Panc1 (cell line): ENCODE measurements around the gene MYLK3.

Experiments used
- POLR2AphosphoS5 ChIP-seq: IDR thresholded peaks from 2 replicates; pipeline ENCODE4 v1.6.1; 2012; ENCODE audit warnings: mild to moderate bottlenecking, low read depth, low read length, moderate library complexity
- TF ChIP-seq, protein P1 (sequence below), 2 experiments: IDR thresholded peaks; 2 replicates each; pipeline ENCODE4 v1.6.1; 2011 to 2012; ENCODE audit warnings: low read depth in 2 of 2, control low read depth in 1 of 2, low read length in 1 of 2, mild to moderate bottlenecking in 1 of 2, moderate library complexity in 1 of 2; ENCODE audit not compliant: insufficient read depth in 1 of 2
- TF ChIP-seq, protein P2 (sequence below): fragments of 450-650 bp; IDR thresholded peaks from 2 replicates; pipeline ENCODE4 v1.5.1; 2017; ENCODE audit warnings: mild to moderate bottlenecking

DNA sequence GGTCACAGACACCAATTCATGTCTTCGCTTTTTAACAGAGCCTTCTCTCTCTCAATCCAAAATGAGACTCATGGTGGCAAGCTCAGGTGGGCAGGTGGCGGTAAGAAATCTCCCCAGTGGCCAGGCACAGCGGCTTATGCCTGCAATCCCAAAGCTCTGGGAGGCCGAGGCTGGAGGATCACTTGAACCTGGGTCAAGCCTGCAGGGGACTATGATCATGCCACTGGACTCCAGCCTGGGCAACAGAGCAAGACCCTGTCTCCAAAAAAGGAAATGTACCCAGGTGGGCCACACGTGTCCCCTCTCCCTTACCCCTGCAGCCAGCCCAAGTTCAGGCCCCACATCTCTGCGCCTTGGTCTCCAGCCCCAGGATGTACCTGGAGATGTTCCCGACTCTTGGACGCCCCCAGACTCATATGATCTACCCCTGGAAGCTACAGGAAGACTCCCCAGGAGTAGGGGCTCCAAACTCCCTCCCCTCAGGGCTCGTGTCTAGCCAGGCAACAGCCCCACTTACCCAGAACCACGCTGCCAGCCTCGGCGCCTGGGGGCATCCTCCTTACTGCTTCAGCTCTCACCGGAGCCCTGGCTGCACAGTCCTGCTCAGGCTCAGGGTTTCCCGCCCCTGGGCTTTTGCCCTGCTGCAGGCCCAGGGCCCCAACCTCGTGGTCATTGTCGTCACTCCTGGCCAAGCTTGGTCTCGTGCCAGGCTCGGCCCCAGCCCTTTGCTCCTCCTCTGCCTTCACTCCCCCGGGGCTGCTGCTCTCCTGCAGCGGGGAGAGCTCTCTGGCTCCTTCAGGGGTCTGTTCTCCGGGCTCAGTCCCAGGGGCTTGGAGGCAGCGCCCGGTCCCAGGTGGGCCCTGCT, 16.2 kb downstream of the MYLK3 start:
- TF ChIP-seq POLR2AphosphoS5, result no peak
- TF ChIP-seq, protein P1, sequence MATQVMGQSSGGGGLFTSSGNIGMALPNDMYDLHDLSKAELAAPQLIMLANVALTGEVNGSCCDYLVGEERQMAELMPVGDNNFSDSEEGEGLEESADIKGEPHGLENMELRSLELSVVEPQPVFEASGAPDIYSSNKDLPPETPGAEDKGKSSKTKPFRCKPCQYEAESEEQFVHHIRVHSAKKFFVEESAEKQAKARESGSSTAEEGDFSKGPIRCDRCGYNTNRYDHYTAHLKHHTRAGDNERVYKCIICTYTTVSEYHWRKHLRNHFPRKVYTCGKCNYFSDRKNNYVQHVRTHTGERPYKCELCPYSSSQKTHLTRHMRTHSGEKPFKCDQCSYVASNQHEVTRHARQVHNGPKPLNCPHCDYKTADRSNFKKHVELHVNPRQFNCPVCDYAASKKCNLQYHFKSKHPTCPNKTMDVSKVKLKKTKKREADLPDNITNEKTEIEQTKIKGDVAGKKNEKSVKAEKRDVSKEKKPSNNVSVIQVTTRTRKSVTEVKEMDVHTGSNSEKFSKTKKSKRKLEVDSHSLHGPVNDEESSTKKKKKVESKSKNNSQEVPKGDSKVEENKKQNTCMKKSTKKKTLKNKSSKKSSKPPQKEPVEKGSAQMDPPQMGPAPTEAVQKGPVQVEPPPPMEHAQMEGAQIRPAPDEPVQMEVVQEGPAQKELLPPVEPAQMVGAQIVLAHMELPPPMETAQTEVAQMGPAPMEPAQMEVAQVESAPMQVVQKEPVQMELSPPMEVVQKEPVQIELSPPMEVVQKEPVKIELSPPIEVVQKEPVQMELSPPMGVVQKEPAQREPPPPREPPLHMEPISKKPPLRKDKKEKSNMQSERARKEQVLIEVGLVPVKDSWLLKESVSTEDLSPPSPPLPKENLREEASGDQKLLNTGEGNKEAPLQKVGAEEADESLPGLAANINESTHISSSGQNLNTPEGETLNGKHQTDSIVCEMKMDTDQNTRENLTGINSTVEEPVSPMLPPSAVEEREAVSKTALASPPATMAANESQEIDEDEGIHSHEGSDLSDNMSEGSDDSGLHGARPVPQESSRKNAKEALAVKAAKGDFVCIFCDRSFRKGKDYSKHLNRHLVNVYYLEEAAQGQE (IDR thresholded peaks at IDR 0.05; ENCODE audit: insufficient read depth in 1 of 2, low read depth in 2 of 2, low read length in 1 of 2), result no peak
- TF ChIP-seq, protein P2, sequence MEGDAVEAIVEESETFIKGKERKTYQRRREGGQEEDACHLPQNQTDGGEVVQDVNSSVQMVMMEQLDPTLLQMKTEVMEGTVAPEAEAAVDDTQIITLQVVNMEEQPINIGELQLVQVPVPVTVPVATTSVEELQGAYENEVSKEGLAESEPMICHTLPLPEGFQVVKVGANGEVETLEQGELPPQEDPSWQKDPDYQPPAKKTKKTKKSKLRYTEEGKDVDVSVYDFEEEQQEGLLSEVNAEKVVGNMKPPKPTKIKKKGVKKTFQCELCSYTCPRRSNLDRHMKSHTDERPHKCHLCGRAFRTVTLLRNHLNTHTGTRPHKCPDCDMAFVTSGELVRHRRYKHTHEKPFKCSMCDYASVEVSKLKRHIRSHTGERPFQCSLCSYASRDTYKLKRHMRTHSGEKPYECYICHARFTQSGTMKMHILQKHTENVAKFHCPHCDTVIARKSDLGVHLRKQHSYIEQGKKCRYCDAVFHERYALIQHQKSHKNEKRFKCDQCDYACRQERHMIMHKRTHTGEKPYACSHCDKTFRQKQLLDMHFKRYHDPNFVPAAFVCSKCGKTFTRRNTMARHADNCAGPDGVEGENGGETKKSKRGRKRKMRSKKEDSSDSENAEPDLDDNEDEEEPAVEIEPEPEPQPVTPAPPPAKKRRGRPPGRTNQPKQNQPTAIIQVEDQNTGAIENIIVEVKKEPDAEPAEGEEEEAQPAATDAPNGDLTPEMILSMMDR, result no peak
